Smooth muscle cell (in vitro differentiated cells): Measurements from ENCODE around the gene GLRX2. TPM values are rescaled to one million over a fixed set of nuclear protein-coding genes. Genes with fewer than 3 reads are reported as not detected.
"Not testable (repeated sequence)": the region's sequence is repeated elsewhere in the genome, so short reads cannot be mapped to it uniquely, and the experiment has no call there.

Experiments
- DNase-seq: peaks from one replicate; lab custom pipeline; 2025; ENCODE audit not compliant: unreplicated experiment; lab: John Stamatoyannopoulos, UW
- H2AFZ ChIP-seq: fragments of 200-600 bp; sonication (generic); 2 replicates; pipeline ENCODE4 v1.6.0; 2016; ENCODE audit warnings: antibody characterized with exemption, low read depth, mild to moderate bottlenecking
- H3F3A ChIP-seq: fragments of 200-600 bp; sonication (generic); 2 replicates; pipeline ENCODE4 v1.6.0; 2017; ENCODE audit warnings: antibody characterized with exemption, low read depth
- H3K27ac ChIP-seq: fragments of 200-600 bp; sonication (generic); 2 replicates; pipeline ENCODE4 v1.5.1; 2016; ENCODE audit warnings: low read depth, mild to moderate bottlenecking
- H3K27me3 ChIP-seq: fragments of 200-600 bp; sonication (generic); 2 replicates; pipeline ENCODE4 v1.6.1; 2016; ENCODE audit warnings: low read depth, mild to moderate bottlenecking
- H3K36me3 ChIP-seq: fragments of 200-600 bp; sonication (generic); 2 replicates; pipeline ENCODE4 v1.5.1; 2016; ENCODE audit warnings: low read depth
- H3K4me1 ChIP-seq: fragments of 200-600 bp; sonication (generic); 2 replicates; pipeline ENCODE4 v1.5.1; 2016; ENCODE audit warnings: low read depth
- H3K4me2 ChIP-seq: fragments of 200-600 bp; sonication (generic); 2 replicates; pipeline ENCODE4 v1.6.0; 2016; ENCODE audit warnings: mild to moderate bottlenecking
- H3K4me3 ChIP-seq: fragments of 200-600 bp; sonication (generic); 2 replicates; pipeline ENCODE4 v1.5.1; 2016; ENCODE audit warnings: mild to moderate bottlenecking
- H3K79me2 ChIP-seq: fragments of 200-600 bp; sonication (generic); 2 replicates; pipeline ENCODE4 v1.6.0; 2016; ENCODE audit warnings: low read depth, mild to moderate bottlenecking
- H3K9ac ChIP-seq: fragments of 200-600 bp; sonication (generic); 2 replicates; pipeline ENCODE4 v1.6.0; 2016; ENCODE audit warnings: low read depth
- H3K9me3 ChIP-seq: fragments of 200-600 bp; sonication (generic); replicated peaks from 2 replicates; pipeline ENCODE4 v1.5.1; 2016; ENCODE audit warnings: low read depth
- H4K20me1 ChIP-seq: fragments of 200-600 bp; sonication (generic); 2 replicates; pipeline ENCODE4 v1.6.0; 2016; ENCODE audit warnings: low read depth
- WGBS: methylation state at CpG from one replicate; pipeline ENCODE4 v1.1.7; 2016; ENCODE audit warnings: low lambda C conversion rate; 5-methylcytosine and 5-hydroxymethylcytosine counted together
- microRNA counts: library from miRNA; unstranded; fragments of <30 nt; microRNA quantifications from one replicate; lab custom pipeline; 2016
- microRNA-seq: library from miRNA; unstranded; fragments of <30 nt; microRNA quantifications from one replicate; pipeline ENCODE4, GENCODE V29; 2016; ENCODE audit warnings: borderline number of aligned reads
- polyA plus RNA-seq: library from polyadenylated mRNA; unstranded; fragments of >200 nt; fragmentation: Nextera tagmentation; extraction: Ambion mirVana; gene quantifications from 2 replicates; pipeline ENCODE4 v1.2.1, GENCODE V29; 2016
- small RNA-seq: library from RNA; depleted of rRNA; stranded (forward); fragments of <200 nt; gene quantifications from one replicate; pipeline ENCODE3, GENCODE V24; 2014
- total RNA-seq: library from RNA; depleted of rRNA; stranded (reverse); fragments of >200 nt; gene quantifications from 2 replicates; pipeline ENCODE4 v1.2.3, GENCODE V29; 2014
- TF ChIP-seq, protein P1 (sequence below): fragments of 200-600 bp; sonication (generic); IDR thresholded peaks from 2 replicates; pipeline ENCODE4 v1.5.1; 2017; ENCODE audit warnings: borderline replicate concordance, mild to moderate bottlenecking, antibody characterized with exemption; ENCODE audit not compliant: insufficient read depth, poor library complexity, severe bottlenecking

The GLRX2 gene
- total and polyA plus RNA-seq, 2 experiments from 2014 or later = 21.7 to 25.9 TPM

DNA sequence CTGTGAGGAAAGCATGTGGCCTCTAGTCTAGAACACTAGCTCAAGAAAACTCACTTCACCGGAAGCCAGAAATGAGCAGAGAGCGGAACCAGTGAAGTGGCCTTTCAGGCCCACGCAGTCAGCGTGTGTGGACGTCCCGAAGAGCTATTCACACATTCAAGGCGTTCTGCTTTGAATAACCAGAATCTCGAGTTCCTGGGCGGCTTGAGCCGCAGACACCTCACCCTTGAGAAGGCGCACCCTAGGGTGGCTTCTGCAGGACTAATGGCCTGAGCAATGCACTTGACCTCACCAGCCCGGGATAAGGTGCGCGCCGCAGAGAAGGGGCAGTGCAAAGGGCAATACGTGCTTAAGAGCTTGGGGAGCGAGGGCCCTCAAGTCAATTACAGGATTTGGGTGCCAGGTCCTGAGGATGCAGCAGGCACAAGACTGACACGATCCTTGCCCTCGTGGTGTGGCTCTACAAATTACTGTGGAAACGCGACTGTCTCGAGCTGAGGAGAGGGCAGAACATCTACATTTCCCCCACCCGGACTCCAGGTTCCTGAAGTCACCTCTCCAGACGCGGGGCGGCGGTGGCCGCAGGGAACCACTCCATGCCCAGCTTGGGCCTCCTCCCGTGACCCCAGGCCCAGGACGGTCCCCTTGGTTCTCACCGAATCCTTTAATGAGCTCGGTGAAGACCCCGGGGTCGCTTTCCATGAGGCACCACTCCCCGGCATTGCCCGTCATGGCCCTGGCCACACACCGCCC is 46.5 kb downstream of the GLRX2 start:
- DNase-seq = no peak
- H2AFZ ChIP-seq = peak overlapping the region; percentile 78
- H3K9ac ChIP-seq = peak overlapping the region; percentile 93
- TF ChIP-seq, protein P1, sequence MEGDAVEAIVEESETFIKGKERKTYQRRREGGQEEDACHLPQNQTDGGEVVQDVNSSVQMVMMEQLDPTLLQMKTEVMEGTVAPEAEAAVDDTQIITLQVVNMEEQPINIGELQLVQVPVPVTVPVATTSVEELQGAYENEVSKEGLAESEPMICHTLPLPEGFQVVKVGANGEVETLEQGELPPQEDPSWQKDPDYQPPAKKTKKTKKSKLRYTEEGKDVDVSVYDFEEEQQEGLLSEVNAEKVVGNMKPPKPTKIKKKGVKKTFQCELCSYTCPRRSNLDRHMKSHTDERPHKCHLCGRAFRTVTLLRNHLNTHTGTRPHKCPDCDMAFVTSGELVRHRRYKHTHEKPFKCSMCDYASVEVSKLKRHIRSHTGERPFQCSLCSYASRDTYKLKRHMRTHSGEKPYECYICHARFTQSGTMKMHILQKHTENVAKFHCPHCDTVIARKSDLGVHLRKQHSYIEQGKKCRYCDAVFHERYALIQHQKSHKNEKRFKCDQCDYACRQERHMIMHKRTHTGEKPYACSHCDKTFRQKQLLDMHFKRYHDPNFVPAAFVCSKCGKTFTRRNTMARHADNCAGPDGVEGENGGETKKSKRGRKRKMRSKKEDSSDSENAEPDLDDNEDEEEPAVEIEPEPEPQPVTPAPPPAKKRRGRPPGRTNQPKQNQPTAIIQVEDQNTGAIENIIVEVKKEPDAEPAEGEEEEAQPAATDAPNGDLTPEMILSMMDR = no peak
- H3K4me2 ChIP-seq = peak overlapping the region; percentile 86
- no peaks in the 10 kb centered on the region for H3K36me3 ChIP-seq
- peaks cover 6% of the 10 kb centered on the region for H3F3A ChIP-seq
- peak overlapping the region; percentile 94 for H3K27ac ChIP-seq
- peaks cover 43% of the 10 kb centered on the region for H4K20me1 ChIP-seq
- under 1% methylated on average over 29 of the region's 37 CpGs for WGBS
- no peaks in the 10 kb centered on the region for H3K9me3 ChIP-seq
- H3K4me3 ChIP-seq = peak overlapping the region; percentile 85
- H3K4me1 ChIP-seq = peaks cover 17% of the 10 kb centered on the region
- no peaks in the 10 kb centered on the region for H3K27me3 ChIP-seq
- H3K79me2 ChIP-seq = peaks cover 86% of the 10 kb centered on the region

DNA sequence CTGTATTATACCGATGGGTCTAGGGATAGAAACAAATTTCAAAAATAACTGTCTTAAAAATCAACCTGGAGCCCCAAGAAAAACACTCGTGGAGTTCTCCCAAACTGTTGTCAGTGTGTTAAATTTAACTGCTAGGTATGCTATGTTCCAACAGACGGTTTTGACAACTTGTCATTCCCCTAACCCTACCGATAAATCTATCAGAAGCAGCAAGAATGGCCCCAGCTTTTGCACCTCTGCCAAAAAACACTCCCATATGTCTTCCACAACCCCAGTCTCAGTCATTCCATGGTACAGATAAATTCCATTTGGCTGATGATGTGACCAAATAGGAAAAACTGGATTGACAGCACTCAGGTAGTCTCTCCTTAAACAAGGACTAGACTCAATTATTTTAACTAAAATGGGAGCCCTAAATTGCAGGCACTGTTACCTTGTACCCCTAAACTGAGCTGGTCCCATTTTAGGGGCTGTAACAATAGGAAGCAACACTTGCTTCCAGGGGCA is 51.0 kb downstream of the GLRX2 start:
- no peaks in the 10 kb centered on the region for H3K27me3 ChIP-seq
- no peak for DNase-seq

DNA sequence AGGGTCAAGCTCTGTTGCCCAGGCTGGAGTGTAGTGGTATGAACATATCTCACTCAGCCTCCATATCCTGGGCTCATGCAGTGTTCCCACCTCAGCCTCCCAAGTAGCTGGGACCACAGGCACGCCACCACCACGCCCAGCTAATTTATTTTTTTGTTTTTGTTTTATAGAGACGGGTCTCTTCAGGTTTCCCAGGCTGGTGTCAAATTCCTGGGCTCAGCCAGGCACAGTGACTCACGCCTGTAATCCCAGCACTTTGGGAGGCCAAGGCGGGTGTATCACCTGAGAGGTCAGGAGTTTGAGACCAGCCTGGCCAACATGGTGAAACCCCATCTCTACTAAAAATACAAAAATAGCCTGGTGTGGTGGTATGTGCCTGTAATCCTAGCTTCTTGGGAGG is 56.3 kb downstream of the GLRX2 start:
- H3K4me3 ChIP-seq, DNase-seq, H3K27ac ChIP-seq, H3K4me1 ChIP-seq, H3K9ac ChIP-seq, H3K9me3 ChIP-seq, H3K4me2 ChIP-seq, H3K27me3 ChIP-seq, H3F3A ChIP-seq, H2AFZ ChIP-seq: not testable (repeated sequence)
- Histone ChIP-seq H3K79me2 (peaks cover 30% of the 10 kb centered on the region), H3K36me3 (peaks cover 19% of the 10 kb centered on the region), H4K20me1 (peaks cover 14% of the 10 kb centered on the region)
- 83% methylated on average over 5 of the region's 5 CpGs for WGBS

More for the DNA sequence above, 51.0 kb downstream of the GLRX2 start:
- H3K9ac ChIP-seq = no peak overlapping the region
- H3K4me1 ChIP-seq = peaks cover 7% of the 10 kb centered on the region
- no peak overlapping the region for H3K4me3 ChIP-seq
- H3K27ac ChIP-seq = no peak overlapping the region
- H4K20me1 ChIP-seq = peaks cover 36% of the 10 kb centered on the region
- TF ChIP-seq, protein P1 = no peak
- no peak overlapping the region for H3K4me2 ChIP-seq
- no peaks in the 10 kb centered on the region for H3F3A ChIP-seq
- no peaks in the 10 kb centered on the region for H3K9me3 ChIP-seq
- H3K79me2 ChIP-seq = peaks cover 76% of the 10 kb centered on the region
- H3K36me3 ChIP-seq = no peaks in the 10 kb centered on the region
- WGBS = 95% methylated on average over 4 of the region's 4 CpGs
- H2AFZ ChIP-seq = no peak overlapping the region

MicroRNAs encoded within 50 kb of the gene (microRNA counts, 767-probe panel; counts per million panel counts)
- microRNA hsa-miR-1278 (lab: Ali Mortazavi, UCI) = 183 counts per million

Small RNAs within 50 kb of the gene (microRNA-seq; reads per million reads assigned to microRNA genes)
- not detected for gene MIR1278

Small RNAs within 50 kb of the gene (small RNA-seq; reads per million reads assigned to genes)
- gene MIR1278 (0.13 reads per million), gene SCARNA18B (not detected)

Other genes with a start within 250 kb of the GLRX2 start
- 35.6 and 41.7 TPM in 2 replicates for gene UCHL5, start 46.1 kb downstream of the GLRX2 start, total RNA-seq
- gene UCHL5, start 46.1 kb downstream of the GLRX2 start, polyA plus RNA-seq = 22.2 and 23.5 TPM in 2 replicates
- 124 and 144 TPM in 2 replicates for gene RO60, start 45.8 kb downstream of the GLRX2 start, total RNA-seq
- gene RO60, start 45.8 kb downstream of the GLRX2 start, polyA plus RNA-seq = 100 and 114 TPM in 2 replicates
- 28.5 and 29.9 TPM in 2 replicates for gene CDC73, start 16.6 kb upstream of the GLRX2 start, total RNA-seq
- 25.9 and 32.0 TPM in 2 replicates for gene CDC73, start 16.6 kb upstream of the GLRX2 start, polyA plus RNA-seq
- not detected in 2 replicates for gene B3GALT2, start 81.2 kb upstream of the GLRX2 start, total RNA-seq
- gene B3GALT2, start 81.2 kb upstream of the GLRX2 start, polyA plus RNA-seq = not detected in 2 replicates